HCT116 (cell line): Measurements from ENCODE around the gene TSPAN15.

Experiments used
- EZH2 ChIP-seq: fragments of 200-600 bp; sonication (generic); IDR thresholded peaks from 2 replicates; pipeline ENCODE4 v1.6.1; 2017; ENCODE audit warnings: antibody characterized with exemption, mixed run types
- POLR2AphosphoS5 ChIP-seq: IDR thresholded peaks from 2 replicates; pipeline ENCODE4 v1.6.1; 2011; ENCODE audit warnings: mild to moderate bottlenecking, low read depth, low read length, moderate library complexity
- SIN3A ChIP-seq: IDR thresholded peaks from 2 replicates; pipeline ENCODE4 v1.6.1; 2012; ENCODE audit warnings: low read depth
- TCF7L2 ChIP-seq: IDR thresholded peaks from 2 replicates; pipeline ENCODE4 v1.7.0; 2011; ENCODE audit warnings: borderline replicate concordance, inconsistent platforms; ENCODE audit not compliant: insufficient read depth, insufficient read length; ENCODE audit errors: extremely low read depth
- ZFX ChIP-seq: fragments of 450-650 bp; IDR thresholded peaks from 2 replicates; pipeline ENCODE4 v1.6.1; 2017
- TF ChIP-seq, protein P1 (sequence below): IDR thresholded peaks from 2 replicates; pipeline ENCODE4 v1.6.1; 2011; ENCODE audit warnings: mild to moderate bottlenecking, low read length, moderate library complexity; ENCODE audit not compliant: insufficient replicate concordance; ENCODE audit errors: extremely low read depth
- TF ChIP-seq, protein P2 (sequence below), 3 experiments: fragments of 200-600 bp in 1 of 3; sonication (generic) in 1 of 3; IDR thresholded peaks in 2 of 3; conservative IDR thresholded peaks in 1 of 3; 2 replicates each; pipeline ENCODE4 v1.5.1; 2012 to 2017; ENCODE audit warnings: low read depth in 2 of 3, low read length in 2 of 3, antibody characterized with exemption in 1 of 3, borderline replicate concordance in 1 of 3, control low read depth in 1 of 3, mild to moderate bottlenecking in 1 of 3, mixed read lengths in 1 of 3, mixed run types in 1 of 3, moderate library complexity in 1 of 3; ENCODE audit not compliant: insufficient read depth in 1 of 3

GRCh38 chr10:69512901-69513300 lies 61.6 kb downstream of the TSPAN15 start:
- no peak for TF ChIP-seq POLR2AphosphoS5
- TF ChIP-seq, protein P1, sequence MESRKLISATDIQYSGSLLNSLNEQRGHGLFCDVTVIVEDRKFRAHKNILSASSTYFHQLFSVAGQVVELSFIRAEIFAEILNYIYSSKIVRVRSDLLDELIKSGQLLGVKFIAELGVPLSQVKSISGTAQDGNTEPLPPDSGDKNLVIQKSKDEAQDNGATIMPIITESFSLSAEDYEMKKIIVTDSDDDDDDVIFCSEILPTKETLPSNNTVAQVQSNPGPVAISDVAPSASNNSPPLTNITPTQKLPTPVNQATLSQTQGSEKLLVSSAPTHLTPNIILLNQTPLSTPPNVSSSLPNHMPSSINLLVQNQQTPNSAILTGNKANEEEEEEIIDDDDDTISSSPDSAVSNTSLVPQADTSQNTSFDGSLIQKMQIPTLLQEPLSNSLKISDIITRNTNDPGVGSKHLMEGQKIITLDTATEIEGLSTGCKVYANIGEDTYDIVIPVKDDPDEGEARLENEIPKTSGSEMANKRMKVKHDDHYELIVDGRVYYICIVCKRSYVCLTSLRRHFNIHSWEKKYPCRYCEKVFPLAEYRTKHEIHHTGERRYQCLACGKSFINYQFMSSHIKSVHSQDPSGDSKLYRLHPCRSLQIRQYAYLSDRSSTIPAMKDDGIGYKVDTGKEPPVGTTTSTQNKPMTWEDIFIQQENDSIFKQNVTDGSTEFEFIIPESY = no peak
- TF ChIP-seq EZH2 = no peak
- TF ChIP-seq SIN3A = no peak
- TF ChIP-seq, protein P2, sequence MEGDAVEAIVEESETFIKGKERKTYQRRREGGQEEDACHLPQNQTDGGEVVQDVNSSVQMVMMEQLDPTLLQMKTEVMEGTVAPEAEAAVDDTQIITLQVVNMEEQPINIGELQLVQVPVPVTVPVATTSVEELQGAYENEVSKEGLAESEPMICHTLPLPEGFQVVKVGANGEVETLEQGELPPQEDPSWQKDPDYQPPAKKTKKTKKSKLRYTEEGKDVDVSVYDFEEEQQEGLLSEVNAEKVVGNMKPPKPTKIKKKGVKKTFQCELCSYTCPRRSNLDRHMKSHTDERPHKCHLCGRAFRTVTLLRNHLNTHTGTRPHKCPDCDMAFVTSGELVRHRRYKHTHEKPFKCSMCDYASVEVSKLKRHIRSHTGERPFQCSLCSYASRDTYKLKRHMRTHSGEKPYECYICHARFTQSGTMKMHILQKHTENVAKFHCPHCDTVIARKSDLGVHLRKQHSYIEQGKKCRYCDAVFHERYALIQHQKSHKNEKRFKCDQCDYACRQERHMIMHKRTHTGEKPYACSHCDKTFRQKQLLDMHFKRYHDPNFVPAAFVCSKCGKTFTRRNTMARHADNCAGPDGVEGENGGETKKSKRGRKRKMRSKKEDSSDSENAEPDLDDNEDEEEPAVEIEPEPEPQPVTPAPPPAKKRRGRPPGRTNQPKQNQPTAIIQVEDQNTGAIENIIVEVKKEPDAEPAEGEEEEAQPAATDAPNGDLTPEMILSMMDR (IDR thresholded peaks at IDR 0.05 in 2 of 3, conservative IDR thresholded peaks at IDR 0.05 in 1 of 3; ENCODE audit: borderline replicate concordance in 1 of 3, insufficient read depth in 1 of 3, low read depth in 2 of 3, low read length in 2 of 3) = no peak
- TF ChIP-seq TCF7L2 = no peak
- TF ChIP-seq ZFX = no peak
